SK-N-SH (cell line): ENCODE results near the gene SLC44A2. TPM values are rescaled to one million over a fixed set of nuclear protein-coding genes. Genes with fewer than 3 reads are reported as not detected.

Source experiments
- CTCF ChIA-PET: fragments of 300-600, 350-600 bp; formaldehyde crosslinking; extraction: SDS; loops from one replicate; lab custom pipeline; 2021; lab: Yijun Ruan, JAX
- POLR2A ChIA-PET: fragments of 350-600 bp; sonication (Branson Sonifier 250); formaldehyde crosslinking; extraction: SDS; loops from one replicate; lab custom pipeline; 2020; ENCODE audit warnings: antibody characterized with exemption, inconsistent platforms; lab: Yijun Ruan, JAX
- DNase-seq: peaks from one replicate; pipeline ENCODE4 v3.0.0; 2012
- H2AFZ ChIP-seq: fragments of 200-600 bp; sonication (generic); 2 replicates; pipeline ENCODE4 v1.8.1; 2016; ENCODE audit warnings: antibody characterized with exemption, mild to moderate bottlenecking, low read depth
- H3F3A ChIP-seq: fragments of 200-600 bp; sonication (generic); replicated peaks from 2 replicates; pipeline ENCODE3; 2016; ENCODE audit warnings: antibody characterized with exemption, mild to moderate bottlenecking; ENCODE audit not compliant: insufficient read depth
- H3K27ac ChIP-seq, 2 experiments: fragments of 200-500 bp in 1 of 2; fragments of 200-600 bp in 1 of 2; sonication (Bioruptor generic) in 1 of 2; sonication (generic), shearing (Covaris generic) in 1 of 2; 2 replicates each; pipeline versions ENCODE4 v1.5.1 to v1.6.1; 2014 to 2016; ENCODE audit warnings: low read depth in 2 of 2, inconsistent platforms in 1 of 2, low read length in 1 of 2, mild to moderate bottlenecking in 1 of 2, mixed read lengths in 1 of 2
- H3K27me3 ChIP-seq: fragments of 200-600 bp; sonication (generic), shearing (Covaris generic); 2 replicates; pipeline ENCODE4 v1.6.1; 2016; ENCODE audit warnings: mixed run types; ENCODE audit not compliant: insufficient read depth
- H3K36me3 ChIP-seq, 2 experiments: fragments of 200-500 bp in 1 of 2; fragments of 200-600 bp in 1 of 2; sonication (Bioruptor generic) in 1 of 2; sonication (generic) in 1 of 2; replicated peaks in 1 of 2; 2 replicates each; pipeline versions ENCODE3 to v1.5.1; 2014 to 2016; ENCODE audit warnings: low read length in 1 of 2, mild to moderate bottlenecking in 1 of 2; ENCODE audit not compliant: insufficient read depth in 2 of 2, control insufficient read depth in 1 of 2
- H3K4me1 ChIP-seq, 2 experiments: fragments of 200-500 bp in 1 of 2; fragments of 200-600 bp in 1 of 2; sonication (Bioruptor generic) in 1 of 2; sonication (generic), shearing (Covaris generic) in 1 of 2; 2 replicates each; pipeline versions ENCODE4 v1.5.1 to v1.6.1; 2014 to 2016; ENCODE audit warnings: low read depth in 1 of 2, low read length in 1 of 2, mixed run types in 1 of 2; ENCODE audit not compliant: insufficient read depth in 2 of 2, control insufficient read depth in 1 of 2
- H3K4me2 ChIP-seq: fragments of 200-600 bp; sonication (generic), shearing (Covaris generic); 2 replicates; pipeline ENCODE4 v1.6.1; 2017; ENCODE audit warnings: mixed run types
- H3K4me3 ChIP-seq, 2 experiments: fragments of 200-500 bp in 1 of 2; fragments of 200-600 bp in 1 of 2; sonication (Bioruptor generic) in 1 of 2; sonication (generic), shearing (Covaris generic) in 1 of 2; 2 replicates each; pipeline versions ENCODE4 v1.5.1 to v1.8.1; 2014 to 2016; ENCODE audit warnings: low read depth in 2 of 2, inconsistent platforms in 1 of 2, low read length in 1 of 2, mild to moderate bottlenecking in 1 of 2, mixed read lengths in 1 of 2, moderate library complexity in 1 of 2
- H3K79me2 ChIP-seq: fragments of 200-600 bp; sonication (generic); 2 replicates; pipeline ENCODE4 v1.8.1; 2017; ENCODE audit warnings: mild to moderate bottlenecking; ENCODE audit not compliant: insufficient read depth
- H3K9ac ChIP-seq: fragments of 200-600 bp; sonication (generic); 2 replicates; pipeline ENCODE4 v1.6.1; 2017; ENCODE audit warnings: mixed run types
- H3K9me2 ChIP-seq: fragments of 200-600 bp; sonication (generic); 2 replicates; pipeline ENCODE4 v1.6.1; 2017; ENCODE audit warnings: mixed run types
- H3K9me3 ChIP-seq: fragments of 200-600 bp; sonication (generic); 2 replicates; pipeline ENCODE4 v1.6.1; 2017; ENCODE audit warnings: mixed run types, mild to moderate bottlenecking, moderate library complexity
- H4K20me1 ChIP-seq: fragments of 200-600 bp; sonication (generic); 2 replicates; pipeline ENCODE4 v1.6.1; 2017; ENCODE audit warnings: mild to moderate bottlenecking, mixed run types; ENCODE audit not compliant: insufficient read depth
- FOSL2 ChIP-seq: IDR thresholded peaks from 2 replicates; pipeline ENCODE4 v1.4.0; 2012; ENCODE audit warnings: low read depth, mild to moderate bottlenecking, moderate library complexity, borderline replicate concordance
- IRF3 ChIP-seq: fragments of 150-350 bp; IDR thresholded peaks from 2 replicates; pipeline ENCODE4 v1.6.1; 2016; ENCODE audit warnings: mild to moderate bottlenecking, low read depth, low read length
- MEF2A ChIP-seq: IDR thresholded peaks from 2 replicates; pipeline ENCODE4 v1.4.0; 2012; ENCODE audit warnings: low read depth, borderline replicate concordance
- NFIC ChIP-seq: IDR thresholded peaks from 2 replicates; pipeline ENCODE4 v1.4.0; 2012; ENCODE audit warnings: borderline replicate concordance
- RFX5 ChIP-seq: IDR thresholded peaks from 2 replicates; pipeline ENCODE4 v1.6.1; 2012; ENCODE audit warnings: mild to moderate bottlenecking, improper control_type of control experiment, low read length
- RXRA ChIP-seq: IDR thresholded peaks from 2 replicates; pipeline ENCODE4 v1.4.0; 2012; ENCODE audit warnings: low read depth, mild to moderate bottlenecking, borderline replicate concordance
- TAF1 ChIP-seq: IDR thresholded peaks from 2 replicates; pipeline ENCODE4 v1.6.1; 2012; ENCODE audit warnings: low read depth, mild to moderate bottlenecking, low read length, moderate library complexity, borderline replicate concordance
- TEAD4 ChIP-seq: IDR thresholded peaks from 2 replicates; pipeline ENCODE4 v1.4.0; 2012; ENCODE audit warnings: mild to moderate bottlenecking, borderline replicate concordance; ENCODE audit not compliant: insufficient read depth
- WGBS: methylation state at CpG from one replicate; pipeline ENCODE4 v1.1.6; 2017; ENCODE audit warnings: low lambda C conversion rate; 5-methylcytosine and 5-hydroxymethylcytosine counted together
- polyA plus RNA-seq, 3 experiments: library from polyadenylated mRNA; depleted of rRNA; stranded (reverse); fragments of >200 nt; gene quantifications; 2 replicates each; pipeline ENCODE4 v1.2.3, GENCODE V29; 2012

The SLC44A2 gene
- polyA plus RNA-seq, 1 of the 3 experiments (the other 2 are of a cell fraction): 61.4 TPM

- Histone ChIP-seq H2AFZ (no peak overlapping the region), H3K4me1 (peaks cover 0 to 10% of the 10 kb centered on the region in 2 experiments; a peak in 1 of 4 replicates)
- TF ChIP-seq MEF2A (no peak), FOSL2 (no peak), NFIC (no peak)
- TF ChIP-seq, all 33 proteins: peak for 0
- CTCF ChIA-PET: interaction anchor here (0.8 to 2.5 kb wide), 4 partner anchors 8 to 111 kb away, joined by 3 to 14 read pairs (median 6); partner anchors contain the start of gene QTRT1
- no peak overlapping the region for H3K4me2 ChIP-seq
- no peaks in the 10 kb centered on the region; the same call in 1 of the 2 replicates for H3K79me2 ChIP-seq
- no peak overlapping the region for H3K27ac ChIP-seq
- H3K9ac ChIP-seq: no peak overlapping the region
- H4K20me1 ChIP-seq: peaks cover 76% of the 10 kb centered on the region
- POLR2A ChIA-PET: interaction anchor here (1.2 kb wide), 1 partner anchor 18 kb away, joined by 3 read pairs; no protein-coding TSS in a partner anchor
- DNase-seq: no peak
- H3K9me2 ChIP-seq: no peaks in the 10 kb centered on the region
- H3K9me3 ChIP-seq: no peaks in the 10 kb centered on the region
- H3K4me3 ChIP-seq: no peak overlapping the region
- peaks cover 24 to 50% of the 10 kb centered on the region in 2 experiments for H3K36me3 ChIP-seq
- no peaks in the 10 kb centered on the region for H3K27me3 ChIP-seq
- H3F3A ChIP-seq: peaks cover 42% of the 10 kb centered on the region
- 100% methylated on average over 1 of the region's 5 CpGs for WGBS
Observed at GRCh38 chr19:10691883-10692282, 66.5 kb downstream of the SLC44A2 start.

GRCh38 chr19:10692673-10693264 is 67.4 kb downstream of the SLC44A2 start:
- TF ChIP-seq TAF1 (no peak), TEAD4 (no peak), RXRA (no peak), IRF3 (no peak), RFX5 (no peak)
- TF ChIP-seq, all 33 proteins: peak for 0
- Histone ChIP-seq H4K20me1 (peaks cover 69% of the 10 kb centered on the region), H3K9me3 (no peaks in the 10 kb centered on the region), H3K9ac (no peak overlapping the region), H3K79me2 (no peaks in the 10 kb centered on the region; the same call in 1 of the 2 replicates), H3K27me3 (no peaks in the 10 kb centered on the region), H2AFZ (no peak overlapping the region), H3F3A (peaks cover 42% of the 10 kb centered on the region), H3K27ac (no peak overlapping the region), H3K4me2 (no peak overlapping the region), H3K4me3 (no peak overlapping the region), H3K9me2 (no peaks in the 10 kb centered on the region), H3K36me3 (peaks cover 21 to 43% of the 10 kb centered on the region in 2 experiments), H3K4me1 (peaks cover 0 to 10% of the 10 kb centered on the region in 2 experiments; a peak in 1 of 4 replicates)
- CTCF ChIA-PET: interaction anchor here (0.7 to 2.5 kb wide), 5 partner anchors 20 to 302 kb away, joined by 3 to 14 read pairs (median 4); no protein-coding TSS in a partner anchor
- POLR2A ChIA-PET: interaction anchor here (0.6 kb wide), 1 partner anchor 20 kb away, joined by 3 read pairs; no protein-coding TSS in a partner anchor
- 100% methylated on average over 5 of the region's 5 CpGs for WGBS
- DNase-seq: no peak

Other genes starting within 250 kb of the SLC44A2 start
- gene TYK2, start 245.0 kb upstream of the SLC44A2 start, polyA plus RNA-seq (2012; rRNA removed): 34.8 and 44.6 TPM in 2 replicates
- gene CDC37, start 222.0 kb upstream of the SLC44A2 start, polyA plus RNA-seq (2012; rRNA removed): 1,026 and 1,054 TPM in 2 replicates
- gene PDE4A, start 205.0 kb upstream of the SLC44A2 start, polyA plus RNA-seq (2012; rRNA removed): 2.3 and 2.9 TPM in 2 replicates
- 53.8 and 72.9 TPM in 2 replicates for gene KEAP1, start 122.2 kb upstream of the SLC44A2 start, polyA plus RNA-seq (2012; rRNA removed)
- 0.32 and 0.36 TPM in 2 replicates for gene S1PR5, start 108.1 kb upstream of the SLC44A2 start, polyA plus RNA-seq (2012; rRNA removed)
- 19.7 and 22.6 TPM in 2 replicates for gene ATG4D, start 81.6 kb upstream of the SLC44A2 start, polyA plus RNA-seq (2012; rRNA removed)
- 23.3 and 26.7 TPM in 2 replicates for gene KRI1, start 59.5 kb upstream of the SLC44A2 start, polyA plus RNA-seq (2012; rRNA removed)
- gene CDKN2D, start 56.6 kb upstream of the SLC44A2 start, polyA plus RNA-seq (2012; rRNA removed): 13.1 and 14.9 TPM in 2 replicates
- gene AP1M2, start 38.2 kb upstream of the SLC44A2 start, polyA plus RNA-seq (2012; rRNA removed): 0.05 and 0.30 TPM in 2 replicates
- 203 and 229 TPM in 2 replicates for gene ILF3, start 28.8 kb downstream of the SLC44A2 start, polyA plus RNA-seq (2012; rRNA removed)
- gene QTRT1, start 75.9 kb downstream of the SLC44A2 start, polyA plus RNA-seq (2012; rRNA removed): 108 and 115 TPM in 2 replicates
- 52.5 and 53.6 TPM in 2 replicates for gene DNM2, start 92.5 kb downstream of the SLC44A2 start, polyA plus RNA-seq (2012; rRNA removed)
- 77.7 and 92.4 TPM in 2 replicates for gene TMED1, start 210.7 kb downstream of the SLC44A2 start, polyA plus RNA-seq (2012; rRNA removed)
- gene C19orf38, start 222.9 kb downstream of the SLC44A2 start, polyA plus RNA-seq (2012; rRNA removed): 0.05 and 0.15 TPM in 2 replicates
- 38.2 and 62.2 TPM in 2 replicates for gene CARM1, start 246.0 kb downstream of the SLC44A2 start, polyA plus RNA-seq (2012; rRNA removed)